Measurements from ENCODE around the gene ITGAV. TPM values are rescaled to one million over a fixed set of nuclear protein-coding genes. Genes with fewer than 3 reads are reported as not detected.

Gene ITGAV
- total and polyA plus RNA-seq, 2 of the 4 experiments (the other 2 are of a cell fraction): 45.8 to 181 TPM

DNA sequence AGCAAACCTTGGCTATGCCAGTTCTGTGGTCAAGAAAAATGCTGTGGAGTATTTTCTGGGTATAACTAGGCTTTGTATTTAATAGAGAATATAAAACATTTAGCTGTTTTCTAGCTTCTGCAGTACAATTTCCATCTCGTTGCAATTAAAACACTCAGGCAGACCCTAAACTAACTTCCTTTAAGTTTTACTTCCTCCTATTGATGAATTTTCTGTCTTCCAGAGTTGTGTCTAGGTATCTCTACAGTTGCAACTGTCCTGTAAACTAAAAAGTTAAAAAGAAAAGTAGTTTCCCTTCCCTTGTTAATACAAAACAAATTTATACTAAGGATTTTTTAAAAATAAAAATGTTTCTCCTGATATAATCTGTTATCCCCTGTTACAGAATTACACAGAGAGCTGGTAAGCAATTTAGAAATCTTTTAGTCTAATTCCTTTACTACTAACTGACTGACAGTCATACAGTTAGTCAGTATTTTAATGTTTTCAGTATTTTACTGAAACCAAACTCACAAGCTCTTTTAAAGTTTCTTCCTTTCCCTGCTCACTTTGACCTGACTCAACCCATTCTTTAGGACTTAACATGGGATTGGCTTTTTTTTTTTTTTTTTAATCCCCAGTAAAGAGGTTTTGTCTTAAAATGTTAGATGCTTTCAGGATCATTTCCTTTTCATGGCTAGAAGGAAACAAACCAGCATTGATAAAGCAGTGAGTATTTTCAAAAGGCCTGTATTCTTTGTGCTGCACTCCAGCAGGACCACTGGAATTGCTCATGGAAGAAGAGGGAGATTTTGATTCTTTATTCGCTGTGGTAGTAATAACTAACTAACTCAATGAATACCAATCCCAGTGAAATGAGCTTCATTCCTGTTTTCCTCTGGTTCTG, 22.9 kb downstream of the ITGAV start:
- Histone ChIP-seq H3K9me3 (ENCODE audit: control insufficient read depth, insufficient read depth, low read length) (no peaks in the 10 kb centered on the region), H3K18ac (ENCODE audit: low read depth, low read length) (no peak overlapping the region), H3K9me1 (ENCODE audit: insufficient read depth, low read length) (no peaks in the 10 kb centered on the region; the same call in 1 of the 2 replicates), H3K56ac (ENCODE audit: extremely low read depth, insufficient read depth, low read length) (no peak overlapping the region), H3K79me1 (ENCODE audit: low read depth in 1 of 2, low read length in 2 of 2) (peaks cover 15 to 25% of the 10 kb centered on the region in 2 experiments), H4K5ac (ENCODE audit: low read depth, low read length) (no peak overlapping the region), H4K20me1 (ENCODE audit: insufficient read depth, low read length) (no peaks in the 10 kb centered on the region), H2BK120ac (ENCODE audit: low read depth, low read length) (no peak overlapping the region), H4K91ac (ENCODE audit: insufficient read depth, low read depth, low read length) (no peak overlapping the region), H2AK9ac (replicated peaks; ENCODE audit: low read depth, low read length, poor library complexity) (no peak overlapping the region), H2BK5ac (ENCODE audit: low read depth, low read length, poor library complexity, severe bottlenecking) (no peak overlapping the region), H3K27ac (ENCODE audit: insufficient read depth, low read length) (no peak overlapping the region), H3K4me2 (ENCODE audit: low read depth, low read length) (no peak overlapping the region), H3K36me3 (ENCODE audit: control insufficient read depth, insufficient read depth, low read length) (peaks cover 7% of the 10 kb centered on the region), H2BK15ac (ENCODE audit: low read depth, low read length) (no peak overlapping the region), H2AK5ac (ENCODE audit: low read depth, low read length) (no peak overlapping the region), H3K4ac (ENCODE audit: low read depth, low read length) (no peak overlapping the region), H3K4me1 (ENCODE audit: control insufficient read depth, insufficient read depth, low read length) (peaks cover 1% of the 10 kb centered on the region; the same call in 1 of the 2 replicates), H3K27me3 (ENCODE audit: control insufficient read depth, insufficient read depth, low read length) (no peaks in the 10 kb centered on the region), H2BK20ac (ENCODE audit: low read depth, low read length) (no peak overlapping the region), H3K9ac (ENCODE audit: low read depth, low read length) (no peak overlapping the region), H3K14ac (replicated peaks; ENCODE audit: low read depth, low read length) (no peak overlapping the region), H2AFZ (replicated peaks; ENCODE audit: low read length, poor library complexity) (no peak overlapping the region), H3K23ac (ENCODE audit: low read depth, low read length) (no peak overlapping the region), H3K4me3 (ENCODE audit: insufficient read depth, low read depth, low read length) (no peak overlapping the region), H4K8ac (ENCODE audit: low read depth in 2 of 2, low read length in 2 of 2) (no peak overlapping the region)
- WGBS, 2 experiments (ENCODE audit: extremely low coverage in 2 of 2, insufficient read length in 1 of 2): no CpG with 5 or more reads among the region's 2 CpGs
- intact Hi-C loops (cut with micrococcal nuclease): no loop called here
- ChIA-PET CTCF (interaction anchor here (0.6 kb wide), 1 partner anchor 303 kb away, joined by 4 read pairs; no protein-coding TSS in a partner anchor), POLR2A (ENCODE audit: unreplicated experiment) (interaction anchor here (1.1 kb wide), 1 partner anchor 23 kb away, joined by 3 read pairs; the partner anchor contains the start of gene ITGAV)
- TF ChIP-seq NFE2L2 (IDR thresholded peaks at IDR 0.05; ENCODE audit: low read depth, low read length): no peak
- TF ChIP-seq MAFK (IDR thresholded peaks at IDR 0.05; ENCODE audit: low read depth, low read length): no peak
- TF ChIP-seq, protein P1, sequence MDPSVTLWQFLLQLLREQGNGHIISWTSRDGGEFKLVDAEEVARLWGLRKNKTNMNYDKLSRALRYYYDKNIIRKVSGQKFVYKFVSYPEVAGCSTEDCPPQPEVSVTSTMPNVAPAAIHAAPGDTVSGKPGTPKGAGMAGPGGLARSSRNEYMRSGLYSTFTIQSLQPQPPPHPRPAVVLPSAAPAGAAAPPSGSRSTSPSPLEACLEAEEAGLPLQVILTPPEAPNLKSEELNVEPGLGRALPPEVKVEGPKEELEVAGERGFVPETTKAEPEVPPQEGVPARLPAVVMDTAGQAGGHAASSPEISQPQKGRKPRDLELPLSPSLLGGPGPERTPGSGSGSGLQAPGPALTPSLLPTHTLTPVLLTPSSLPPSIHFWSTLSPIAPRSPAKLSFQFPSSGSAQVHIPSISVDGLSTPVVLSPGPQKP (IDR thresholded peaks at IDR 0.05; ENCODE audit: borderline replicate concordance, low read depth, low read length): no peak
- TF ChIP-seq MAZ (IDR thresholded peaks at IDR 0.05; ENCODE audit: borderline replicate concordance, low read depth, low read length): no peak
- TF ChIP-seq RAD21 (IDR thresholded peaks at IDR 0.05; ENCODE audit: low read length): no peak
- TF ChIP-seq RCOR1 (IDR thresholded peaks at IDR 0.05; ENCODE audit: insufficient replicate concordance, low read length): no peak
- TF ChIP-seq, protein P2, sequence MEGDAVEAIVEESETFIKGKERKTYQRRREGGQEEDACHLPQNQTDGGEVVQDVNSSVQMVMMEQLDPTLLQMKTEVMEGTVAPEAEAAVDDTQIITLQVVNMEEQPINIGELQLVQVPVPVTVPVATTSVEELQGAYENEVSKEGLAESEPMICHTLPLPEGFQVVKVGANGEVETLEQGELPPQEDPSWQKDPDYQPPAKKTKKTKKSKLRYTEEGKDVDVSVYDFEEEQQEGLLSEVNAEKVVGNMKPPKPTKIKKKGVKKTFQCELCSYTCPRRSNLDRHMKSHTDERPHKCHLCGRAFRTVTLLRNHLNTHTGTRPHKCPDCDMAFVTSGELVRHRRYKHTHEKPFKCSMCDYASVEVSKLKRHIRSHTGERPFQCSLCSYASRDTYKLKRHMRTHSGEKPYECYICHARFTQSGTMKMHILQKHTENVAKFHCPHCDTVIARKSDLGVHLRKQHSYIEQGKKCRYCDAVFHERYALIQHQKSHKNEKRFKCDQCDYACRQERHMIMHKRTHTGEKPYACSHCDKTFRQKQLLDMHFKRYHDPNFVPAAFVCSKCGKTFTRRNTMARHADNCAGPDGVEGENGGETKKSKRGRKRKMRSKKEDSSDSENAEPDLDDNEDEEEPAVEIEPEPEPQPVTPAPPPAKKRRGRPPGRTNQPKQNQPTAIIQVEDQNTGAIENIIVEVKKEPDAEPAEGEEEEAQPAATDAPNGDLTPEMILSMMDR (conservative IDR thresholded peaks at IDR 0.05; ENCODE audit: low read depth, low read length): no peak
- no peak for TF ChIP-seq RFX5 (IDR thresholded peaks at IDR 0.05; ENCODE audit: low read depth, low read length)
- TF ChIP-seq CHD1 (IDR thresholded peaks at IDR 0.05; ENCODE audit: low read depth, low read length): no peak
- no peak for TF ChIP-seq POLR2A (IDR thresholded peaks at IDR 0.05; ENCODE audit: low read depth, low read length)
- no peak for TF ChIP-seq CEBPB (IDR thresholded peaks at IDR 0.05; ENCODE audit: low read depth, low read length)
- dilution Hi-C loops (cut with HindIII; ENCODE audit: low sequenced_read_pairs, unreplicated experiment): no loop called here
- ATAC-seq (ENCODE audit: low read depth) (no peak), DNase-seq (no peak)
- no TSS peak for BruUV-seq (replicated peaks)
- in situ Hi-C loops (cut with MboI; ENCODE audit: low sequenced_read_pairs): no loop called here
